GM21619 (cell line): ENCODE results near the gene SH3YL1.

Source experiments
- ATAC-seq: cut with Tn5 transposase; IDR thresholded peaks from one replicate; pipeline ENCODE4 v1.9.1; 2021; ENCODE audit not compliant: unreplicated experiment

SH3YL1 gene, protein sequence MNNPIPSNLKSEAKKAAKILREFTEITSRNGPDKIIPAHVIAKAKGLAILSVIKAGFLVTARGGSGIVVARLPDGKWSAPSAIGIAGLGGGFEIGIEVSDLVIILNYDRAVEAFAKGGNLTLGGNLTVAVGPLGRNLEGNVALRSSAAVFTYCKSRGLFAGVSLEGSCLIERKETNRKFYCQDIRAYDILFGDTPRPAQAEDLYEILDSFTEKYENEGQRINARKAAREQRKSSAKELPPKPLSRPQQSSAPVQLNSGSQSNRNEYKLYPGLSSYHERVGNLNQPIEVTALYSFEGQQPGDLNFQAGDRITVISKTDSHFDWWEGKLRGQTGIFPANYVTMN

DNA sequence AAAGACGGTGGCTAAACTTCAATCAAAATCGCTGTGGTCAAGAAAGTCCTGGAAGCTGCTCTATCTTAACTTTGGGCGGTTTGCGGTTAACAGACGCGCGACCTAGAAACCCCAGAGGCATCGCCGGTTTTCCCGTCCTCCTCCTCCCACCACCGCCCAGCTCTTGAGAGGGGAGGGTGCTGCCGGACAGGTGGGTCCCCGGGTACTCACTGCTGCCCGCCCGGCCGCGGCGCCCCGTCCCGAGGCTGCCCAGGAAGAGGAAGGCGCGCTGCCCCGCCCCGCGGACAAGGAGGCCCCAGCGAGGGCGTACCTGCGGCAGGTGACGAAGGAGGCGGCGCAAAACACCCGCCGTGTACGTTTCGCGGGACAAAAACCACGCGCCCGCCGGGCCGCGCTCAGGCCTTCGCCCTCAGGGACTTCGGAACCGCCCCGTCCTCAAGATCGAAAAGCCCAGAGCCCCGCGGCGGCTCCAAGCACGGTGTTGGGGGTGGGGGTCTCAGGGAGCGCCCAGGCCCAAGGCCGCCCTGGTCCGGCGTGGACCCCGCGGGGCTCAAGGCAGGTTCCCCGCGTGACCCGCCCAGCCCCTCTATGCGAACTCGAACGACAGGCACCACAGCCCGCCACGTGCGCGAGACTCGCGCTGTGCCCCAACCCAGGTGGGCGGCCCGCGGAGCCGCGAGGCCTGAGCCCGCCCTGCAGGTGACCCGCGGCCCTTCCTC is at the start of gene SH3YL1:
TSS of gene SH3YL1 (minus strand) at position 259 of the 719 bp plus-strand sequence. CDS start at position 211, 48 bp downstream.
- peak; percentile 20 for ATAC-seq

DNA sequence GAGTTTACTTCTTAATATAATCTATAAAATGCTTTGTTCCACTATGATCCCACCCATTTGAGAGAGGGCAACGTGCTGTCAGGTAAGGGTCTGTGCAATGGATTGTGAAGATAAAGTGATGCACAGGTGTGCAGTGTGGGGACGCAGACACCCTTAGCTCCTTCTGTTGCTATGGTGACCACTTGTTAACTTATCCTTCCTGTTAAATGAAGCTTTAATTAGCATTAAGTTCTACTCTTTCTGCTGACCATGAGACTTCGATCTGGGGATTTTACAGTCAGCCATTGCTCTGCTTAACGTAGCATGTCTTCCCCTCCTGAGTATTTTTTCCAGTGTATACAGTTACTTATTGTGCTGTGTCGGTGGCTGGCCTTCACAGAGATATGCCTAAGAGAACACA is 47.2 kb upstream of the SH3YL1 start:
- no peak for ATAC-seq

DNA sequence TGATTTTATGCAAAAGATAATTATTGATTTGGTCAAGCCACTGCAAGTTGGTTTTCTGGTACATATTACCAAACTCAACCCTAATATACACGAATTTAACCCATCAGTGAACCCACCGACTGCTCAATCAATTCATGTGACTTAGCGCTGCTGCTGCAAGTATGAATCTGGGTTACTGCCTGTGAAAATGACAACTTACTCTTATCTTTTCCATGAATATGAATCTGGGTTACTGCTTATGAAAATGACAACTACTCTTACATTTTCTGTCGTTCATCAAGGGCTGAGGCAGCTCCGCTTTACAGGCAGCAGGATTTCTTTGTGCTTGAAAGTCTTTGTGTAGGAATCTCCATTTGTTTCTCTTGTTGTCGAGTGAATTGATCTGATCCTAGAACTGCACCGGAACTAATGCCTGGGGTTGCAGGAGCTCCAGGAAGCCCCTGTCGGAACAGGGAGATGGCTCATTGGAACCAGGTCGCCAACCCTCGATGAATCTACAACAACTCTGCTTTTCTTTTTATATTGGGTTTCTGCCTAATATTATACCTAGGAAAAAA is 46.2 kb upstream of the SH3YL1 start:
- no peak for ATAC-seq

DNA sequence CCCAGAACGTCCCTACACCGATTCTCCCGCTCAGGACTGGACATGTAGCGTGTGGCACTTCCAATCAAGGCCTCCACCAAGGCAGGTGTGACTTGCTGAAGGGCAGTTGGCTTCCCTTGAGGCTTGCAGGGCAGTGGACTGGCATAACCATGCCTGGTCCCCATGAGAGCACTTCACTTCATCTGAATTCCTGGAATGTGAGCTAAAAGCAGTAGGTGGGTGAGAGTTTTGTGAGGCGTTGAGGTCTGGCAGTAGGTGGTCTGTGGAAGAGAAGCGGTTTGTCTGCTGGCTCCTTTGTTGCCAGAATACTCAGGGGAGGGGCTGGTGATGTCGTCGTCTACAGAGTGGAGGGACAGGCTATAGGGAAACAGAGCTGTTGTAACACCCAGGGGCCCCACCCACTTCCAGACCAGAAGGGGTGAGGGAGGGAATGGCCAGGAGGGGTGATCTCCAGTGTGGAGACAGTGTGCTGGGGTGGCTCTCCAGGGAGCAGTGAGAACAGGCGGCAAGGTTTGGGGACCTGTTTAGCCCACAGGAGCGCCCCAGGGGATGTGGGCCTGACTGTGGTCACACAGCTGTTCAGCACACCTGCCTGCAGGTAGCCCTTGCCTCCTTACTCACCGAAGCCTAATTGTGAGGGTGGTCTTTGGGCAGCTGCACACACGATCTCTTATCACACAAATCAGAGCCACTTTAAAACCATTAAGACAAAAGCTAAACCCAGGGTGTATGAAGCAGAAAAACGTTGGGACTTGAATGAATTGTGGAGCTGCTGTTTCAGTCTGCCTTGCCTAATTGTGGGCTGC is 45.5 kb upstream of the SH3YL1 start:
- ATAC-seq, result no peak

DNA sequence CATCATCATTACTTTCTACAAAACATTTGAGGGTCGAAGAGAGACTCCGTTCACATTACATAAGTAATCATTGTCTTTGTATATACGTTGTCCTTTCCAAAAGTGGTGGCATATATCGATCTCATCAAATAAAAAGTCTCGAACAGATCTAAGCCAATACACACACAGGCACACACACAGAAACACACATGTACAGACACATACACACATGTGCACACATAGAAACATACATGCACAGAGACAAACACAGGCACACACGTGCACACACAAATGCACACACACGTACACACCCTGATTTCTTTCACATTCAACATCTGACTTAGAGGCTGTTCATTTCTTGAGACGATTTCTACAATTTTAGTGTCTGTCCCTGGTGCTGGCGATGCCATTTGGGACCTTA is 41.5 kb upstream of the SH3YL1 start:
- ATAC-seq, result no peak

DNA sequence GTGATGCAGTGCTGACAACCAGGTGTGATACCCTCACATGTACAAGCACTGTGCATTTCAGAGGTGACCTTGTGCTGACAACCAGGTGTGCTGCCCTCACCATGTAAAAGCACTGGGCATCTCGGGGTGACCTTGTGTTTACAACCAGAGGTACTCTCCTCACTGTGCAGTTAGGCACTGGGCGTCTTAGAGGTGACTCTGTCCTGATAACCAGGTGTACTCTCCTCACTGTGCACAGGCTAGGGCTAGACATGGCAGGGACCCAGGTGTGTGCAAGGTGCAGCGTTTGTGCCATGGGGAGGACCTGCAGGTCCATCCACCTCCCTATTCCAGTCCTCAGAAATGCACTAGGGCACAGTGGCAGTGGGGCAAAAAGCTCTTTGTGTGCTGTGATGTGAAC is 32.5 kb upstream of the SH3YL1 start:
- no peak for ATAC-seq

DNA sequence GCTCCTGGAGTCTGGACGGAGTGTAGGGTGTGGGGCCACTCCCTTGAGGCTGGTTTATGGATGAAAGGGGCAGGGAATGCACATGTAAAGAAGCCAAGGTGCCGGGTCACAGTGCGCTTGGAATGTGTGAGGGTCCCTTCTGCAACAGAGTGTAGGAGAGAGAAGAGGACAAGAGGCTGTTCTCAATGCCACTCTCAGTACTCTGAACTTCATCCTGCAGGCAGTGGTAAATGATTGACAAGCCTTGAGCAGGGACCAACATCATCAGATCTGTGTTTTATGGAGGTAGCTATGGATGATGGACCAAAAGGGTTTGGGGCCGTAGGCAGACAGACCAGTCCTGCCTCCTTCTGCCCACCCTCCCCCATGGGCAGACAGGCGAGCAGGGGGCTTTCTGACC is 31.3 kb upstream of the SH3YL1 start:
- ATAC-seq, result no peak

DNA sequence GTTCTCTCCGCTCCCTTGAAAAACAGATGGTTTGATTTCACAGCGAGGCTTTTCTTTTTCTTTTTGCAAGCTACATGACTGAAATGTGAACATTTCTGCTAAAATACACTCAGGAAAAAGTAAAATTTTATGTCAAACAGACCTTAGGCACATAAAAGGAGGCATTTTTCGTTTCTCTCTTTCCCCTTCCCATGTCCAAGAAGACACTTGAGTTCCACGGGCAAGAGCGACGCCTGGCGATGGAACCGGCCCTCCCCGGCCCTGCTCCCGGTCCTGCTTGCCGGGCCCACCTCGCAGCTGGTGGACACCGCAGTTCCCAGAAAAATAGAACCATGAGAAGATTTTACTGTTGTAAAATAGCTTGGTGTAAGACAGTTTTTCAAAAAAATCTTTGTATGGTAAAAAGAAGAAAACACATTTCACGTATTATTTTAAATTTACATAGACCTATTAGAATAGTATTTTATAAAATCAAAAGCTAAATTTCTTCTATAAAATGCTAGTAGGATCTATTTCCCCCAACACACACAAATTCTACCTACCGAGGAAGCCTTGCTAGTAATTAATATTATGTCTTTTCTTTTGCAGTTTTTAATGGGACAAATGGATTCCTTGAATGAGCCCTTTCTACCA is 26.4 kb upstream of the SH3YL1 start:
- peak; percentile 45 for ATAC-seq

DNA sequence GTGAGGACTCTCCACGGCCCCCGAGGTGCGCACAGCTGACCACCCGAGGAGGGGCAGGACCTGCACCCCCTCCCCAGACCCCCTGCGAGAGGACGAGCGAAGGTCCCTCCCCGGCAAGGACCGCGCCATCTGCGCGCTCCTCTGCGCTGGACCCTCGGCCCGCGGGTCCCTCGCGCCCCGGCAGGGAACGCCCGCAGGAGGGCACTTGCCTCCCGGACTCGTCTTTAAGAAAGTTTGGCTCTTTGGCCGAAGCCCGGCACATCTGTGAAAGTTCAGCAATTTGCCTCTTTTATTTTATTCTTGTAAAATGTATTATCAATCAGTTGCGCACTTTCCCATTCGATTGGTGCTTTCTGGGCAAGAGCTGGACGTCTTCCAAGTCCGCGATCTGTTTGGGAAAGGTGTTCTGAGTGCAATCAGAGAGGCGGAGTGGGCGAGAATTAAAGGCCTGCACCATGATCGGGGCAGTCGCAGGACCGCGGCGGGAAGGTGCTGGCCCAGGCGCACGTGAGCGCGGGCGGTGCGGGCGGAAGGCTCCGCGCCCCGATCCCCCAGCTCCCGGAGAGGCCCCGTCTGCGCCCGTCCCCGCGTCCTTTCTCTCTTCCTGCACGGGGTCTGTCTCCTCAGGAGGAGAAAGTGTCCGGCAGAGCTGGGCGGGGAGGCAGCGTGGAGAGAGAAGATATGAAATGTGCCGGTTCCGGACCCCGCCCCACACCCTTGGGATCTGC is 25.7 kb upstream of the SH3YL1 start:
- ATAC-seq, result no peak

DNA sequence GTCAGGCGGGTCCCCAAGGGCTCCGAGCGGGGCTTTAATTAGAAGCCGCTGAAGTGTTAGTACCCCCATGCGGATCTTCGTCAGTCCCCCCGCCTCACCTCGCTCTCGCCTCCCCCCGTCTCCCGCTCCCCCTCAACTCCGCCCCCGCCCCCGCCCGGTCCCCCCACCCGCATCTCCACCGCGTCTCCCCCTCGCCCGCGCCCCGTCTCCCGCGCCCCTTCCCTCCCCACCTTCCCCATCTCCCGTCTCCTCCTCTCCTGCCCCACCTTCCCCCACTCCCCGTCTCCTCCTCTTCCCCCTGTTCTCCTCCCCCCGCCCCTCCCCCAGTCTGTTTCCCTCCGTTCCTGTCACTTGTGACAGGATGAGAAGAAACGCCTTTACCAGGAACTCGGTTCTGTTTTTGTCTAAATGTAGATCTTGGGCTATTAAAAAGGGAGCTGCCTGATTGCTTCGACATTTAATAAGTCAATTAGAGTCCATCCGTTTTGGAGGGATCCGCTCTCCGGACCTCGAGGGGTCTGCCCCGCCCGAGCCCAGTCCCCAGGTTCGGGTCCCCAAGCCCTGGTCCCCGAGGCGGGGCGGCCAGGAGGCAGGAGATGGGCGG is 25.0 kb upstream of the SH3YL1 start:
- no peak for ATAC-seq

DNA sequence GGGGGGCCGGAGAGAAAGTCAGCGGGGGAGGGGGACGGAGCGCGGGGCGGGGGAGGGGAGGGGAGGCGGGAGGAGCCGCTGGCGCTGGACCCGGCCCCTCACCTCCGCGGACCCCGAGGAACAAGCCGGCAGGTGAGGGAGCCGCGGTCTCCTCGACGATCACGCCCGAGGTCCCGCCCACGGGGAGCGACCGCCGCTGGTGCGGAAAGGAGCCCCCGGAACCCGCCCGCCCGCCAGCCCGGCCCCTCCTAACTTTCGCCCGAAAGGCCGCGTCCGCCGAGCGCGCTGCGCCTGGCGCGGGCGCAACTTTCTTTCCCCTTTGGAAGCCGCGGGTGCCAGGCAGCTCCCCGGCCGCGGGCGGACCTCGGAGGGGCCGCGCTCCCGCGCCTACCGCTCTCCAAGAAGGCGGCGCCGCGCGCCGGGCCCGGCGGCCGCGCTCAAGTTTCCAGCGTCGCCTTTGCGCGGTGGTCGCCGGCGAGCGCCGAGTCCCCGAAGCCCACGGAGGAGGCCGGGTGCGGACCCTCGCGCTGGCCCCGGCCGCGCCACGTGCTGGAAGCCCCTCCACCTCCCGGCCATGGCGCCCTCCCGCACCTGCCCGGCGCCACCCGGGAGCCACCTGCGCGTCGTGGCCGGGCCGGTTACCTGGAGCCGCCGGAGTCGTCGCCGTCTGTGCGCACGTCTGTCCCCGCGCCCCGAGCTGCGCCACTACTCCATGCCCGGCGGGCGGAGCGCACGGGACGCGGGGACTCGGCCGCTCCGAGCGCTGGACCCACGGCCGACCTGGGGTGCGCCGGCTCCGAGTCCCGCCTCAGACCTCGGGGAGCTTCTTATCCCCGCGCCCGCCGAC is 24.3 kb upstream of the SH3YL1 start, which contains the start of gene ALKAL2:
TSS of gene ALKAL2 (minus strand) at position 181 of the 847 bp plus-strand sequence. CDS start 256 bp downstream, outside the sequence.
- ATAC-seq, result no peak

DNA sequence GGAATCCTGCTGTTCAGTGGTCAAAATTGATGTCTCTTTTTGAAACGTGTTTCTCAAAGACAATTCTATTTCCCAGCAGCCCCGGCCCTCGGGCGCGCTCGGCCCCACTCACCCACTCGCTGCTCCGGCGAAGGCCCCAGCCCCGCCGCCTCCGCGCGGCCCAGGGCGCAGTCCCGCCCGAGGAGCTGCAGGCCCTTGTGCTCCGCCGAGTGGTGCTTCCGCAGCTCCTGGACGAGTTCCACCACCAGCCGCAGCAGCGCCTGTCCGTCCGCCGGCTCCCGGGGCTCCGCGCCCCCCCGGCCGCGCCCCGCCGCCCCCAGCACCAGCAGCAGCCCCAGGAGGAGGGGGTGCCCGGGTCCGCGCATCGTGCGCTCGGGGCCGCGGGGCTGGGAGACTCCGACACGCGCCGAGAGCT is 23.6 kb upstream of the SH3YL1 start:
- ATAC-seq, result no peak

DNA sequence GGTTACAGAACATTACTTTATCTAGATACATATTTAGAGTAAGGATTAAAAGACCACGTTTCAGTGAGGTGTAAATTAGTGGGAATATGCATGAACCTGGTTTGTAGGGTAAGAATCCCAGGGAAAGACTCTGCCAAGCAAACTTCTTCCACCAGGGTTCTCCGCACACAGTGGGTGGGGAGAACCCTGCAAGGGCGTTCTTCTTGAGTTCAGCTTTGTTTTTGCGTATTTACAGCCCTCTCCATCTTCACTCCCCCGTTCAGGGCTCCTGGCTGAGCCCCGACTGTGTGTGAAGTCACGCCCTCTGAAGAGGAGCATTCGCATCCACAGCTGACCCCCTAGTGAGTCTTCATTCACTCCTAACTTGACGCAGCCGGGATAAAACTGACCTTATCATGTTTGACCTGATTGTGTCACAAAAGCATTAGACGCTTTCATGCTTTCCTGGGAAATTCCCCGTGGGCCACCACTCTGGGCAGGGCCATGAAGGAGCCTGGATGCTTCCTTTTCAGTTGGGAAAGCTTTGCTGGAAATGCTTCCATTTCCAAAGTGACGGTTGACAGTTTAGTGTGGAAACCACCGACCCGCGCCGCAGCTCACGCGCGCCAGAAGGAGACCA is 23.1 kb upstream of the SH3YL1 start:
- no peak for ATAC-seq

DNA sequence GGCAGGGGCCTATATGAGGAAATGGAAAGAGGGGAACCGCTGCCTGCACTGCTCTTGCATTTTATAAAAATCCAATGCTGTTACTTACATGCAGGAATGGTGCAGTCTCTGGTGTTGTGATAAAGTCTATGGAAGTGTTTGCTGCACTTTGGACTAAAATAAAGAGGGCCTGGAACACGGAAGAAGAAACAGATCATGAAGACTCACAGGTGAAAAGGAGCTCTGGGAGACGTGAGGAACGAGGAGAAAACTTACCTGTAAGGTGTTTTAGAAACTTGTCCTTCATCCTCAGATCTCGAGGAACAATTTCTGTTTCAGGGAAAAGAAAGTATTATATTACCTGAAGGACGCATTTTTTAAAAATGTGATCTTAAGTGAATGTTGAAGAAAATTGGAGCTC is 22.2 kb upstream of the SH3YL1 start:
- no peak for ATAC-seq

DNA sequence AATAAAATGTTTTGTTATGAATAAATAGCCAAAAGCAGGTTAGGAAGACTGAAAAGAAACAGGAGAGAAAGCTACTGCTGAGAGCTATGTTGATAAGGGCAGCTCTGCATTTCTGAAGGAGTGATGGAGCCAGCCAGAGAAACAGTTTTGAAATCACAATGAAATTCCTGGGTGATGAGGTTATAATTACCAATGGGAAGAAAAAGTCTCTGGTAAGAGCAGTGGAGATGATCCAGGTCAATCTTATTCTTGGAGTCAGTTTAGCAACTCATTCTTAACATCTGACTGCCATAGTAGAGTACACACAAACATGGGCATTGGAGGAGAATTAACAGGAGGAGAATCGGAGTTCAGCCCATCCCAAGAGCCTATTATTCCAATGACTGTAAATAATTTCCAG is 21.7 kb upstream of the SH3YL1 start:
- ATAC-seq, result no peak

DNA sequence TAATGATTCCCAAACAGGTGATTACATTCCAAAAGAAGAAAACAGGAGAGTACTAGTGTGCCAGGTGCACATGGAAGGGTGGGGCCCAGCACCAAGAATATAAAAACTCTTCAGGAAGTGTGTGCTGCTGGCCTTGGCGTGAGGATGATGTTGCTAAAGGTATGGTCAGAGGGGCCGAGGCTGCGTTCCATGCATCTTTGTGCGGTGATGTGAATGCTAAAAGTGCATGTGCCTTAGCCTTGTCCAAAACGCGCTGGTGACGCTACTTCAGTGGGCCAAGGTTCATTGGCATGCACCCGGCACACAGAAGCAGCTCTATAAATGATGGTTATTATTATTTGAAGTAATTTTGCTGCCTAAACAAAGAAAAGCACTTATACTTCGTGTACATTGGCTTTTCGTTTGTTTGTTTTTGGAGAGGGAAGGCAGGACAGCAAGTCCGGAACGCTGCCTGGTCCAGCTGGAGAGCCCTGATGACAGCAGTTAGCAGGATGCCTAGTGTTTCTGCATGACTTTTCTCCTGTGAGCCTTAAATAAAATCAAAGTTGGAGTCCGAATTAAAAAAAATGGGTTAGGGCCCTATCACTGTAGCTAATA is 21.2 kb upstream of the SH3YL1 start:
- ATAC-seq, result no peak

DNA sequence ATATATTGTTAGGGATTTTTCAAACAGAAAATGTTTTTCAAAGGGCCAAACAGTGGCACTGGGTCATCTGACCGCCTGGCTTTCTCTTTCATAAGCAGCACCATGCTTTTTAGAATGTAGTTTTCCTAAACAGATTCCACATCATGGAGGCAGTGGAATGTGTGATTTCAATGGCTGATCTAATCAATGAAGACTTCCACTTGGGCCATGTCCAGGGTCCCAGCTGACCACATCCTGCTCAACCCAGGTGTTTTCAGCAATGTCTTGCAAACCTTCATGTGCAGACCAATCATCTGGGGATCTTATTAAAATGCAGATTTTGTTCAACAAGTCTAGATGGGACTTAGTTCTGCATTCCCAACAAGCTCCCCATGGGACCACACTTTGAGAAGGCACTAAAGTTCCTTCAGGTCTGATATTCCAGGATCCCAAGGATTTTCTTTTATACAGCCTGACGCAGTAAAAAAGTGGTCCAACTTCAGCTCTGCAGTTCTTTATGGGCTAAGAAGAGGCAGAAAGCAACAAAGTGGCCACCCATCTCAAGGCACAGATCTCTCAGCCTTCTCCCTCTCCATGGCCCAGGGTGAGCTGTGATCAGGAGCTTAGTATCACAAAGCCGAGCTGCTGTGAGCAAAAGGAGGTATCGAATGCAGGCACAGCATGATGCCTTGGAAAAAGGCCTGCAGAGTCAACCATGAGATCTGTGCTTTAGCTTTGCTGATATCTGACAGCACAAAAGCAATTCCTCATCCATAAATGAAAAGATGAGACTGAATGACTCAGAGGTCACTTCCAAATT is 20.4 kb upstream of the SH3YL1 start:
- ATAC-seq, result no peak
